NCI-H1417 (cell line): ENCODE data around the gene LUM.
A peak's percentile ranks its signal among the peaks of the same experiment; 100 is the strongest.

Source experiments
- DNase-seq, 3 experiments: peaks; one replicate each; lab custom pipeline; 2025; lab: John Stamatoyannopoulos, UW

LUM gene, protein sequence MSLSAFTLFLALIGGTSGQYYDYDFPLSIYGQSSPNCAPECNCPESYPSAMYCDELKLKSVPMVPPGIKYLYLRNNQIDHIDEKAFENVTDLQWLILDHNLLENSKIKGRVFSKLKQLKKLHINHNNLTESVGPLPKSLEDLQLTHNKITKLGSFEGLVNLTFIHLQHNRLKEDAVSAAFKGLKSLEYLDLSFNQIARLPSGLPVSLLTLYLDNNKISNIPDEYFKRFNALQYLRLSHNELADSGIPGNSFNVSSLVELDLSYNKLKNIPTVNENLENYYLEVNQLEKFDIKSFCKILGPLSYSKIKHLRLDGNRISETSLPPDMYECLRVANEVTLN

DNA sequence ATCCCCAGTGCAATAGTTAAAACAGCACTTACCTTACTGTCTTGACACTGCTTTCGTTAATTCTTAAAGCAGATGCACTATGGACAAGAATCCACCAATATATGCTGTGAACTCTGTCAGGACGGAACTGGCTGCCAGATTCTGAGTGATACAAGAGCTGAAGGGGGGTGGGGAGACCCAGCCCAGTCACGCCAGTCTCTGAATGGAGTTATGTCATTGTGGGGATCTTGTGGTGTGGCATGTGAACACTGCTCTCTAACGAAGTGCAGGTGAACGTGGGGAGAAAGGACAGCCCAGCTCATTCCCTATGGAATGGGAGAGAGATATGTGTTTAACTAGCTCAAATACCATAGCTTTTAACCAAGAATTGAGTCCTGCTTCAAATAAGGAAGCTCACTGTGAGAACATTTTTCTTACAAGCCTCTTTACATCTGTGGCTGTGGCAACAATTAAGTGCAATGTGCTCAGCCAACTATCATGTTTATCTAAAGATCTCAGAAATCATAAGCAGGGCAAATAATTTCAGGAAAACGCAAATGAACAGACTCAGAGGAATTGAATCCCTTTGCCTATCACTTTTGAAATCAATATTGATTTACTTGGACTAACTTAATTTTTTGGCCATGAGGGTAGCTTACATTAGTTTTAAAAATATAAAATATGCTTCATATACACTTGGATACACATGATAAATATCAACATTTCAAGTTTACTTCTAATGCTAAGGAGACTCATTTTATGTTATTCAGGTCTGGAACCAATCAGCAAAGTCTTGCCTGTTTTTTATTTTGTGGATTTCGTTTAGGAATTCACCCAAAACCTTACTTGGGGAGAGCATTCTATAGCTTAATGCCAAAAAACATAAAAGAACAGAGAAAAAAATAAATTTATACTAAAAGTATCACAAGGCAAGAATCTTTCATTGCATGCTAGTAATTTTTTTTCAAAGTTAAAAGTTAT lies at the start of gene LUM:
TSS of gene LUM (minus strand) at position 129 of the 960 bp plus-strand sequence. CDS start 2,515 bp downstream, outside the sequence.
- DNase-seq, result no peak

DNA sequence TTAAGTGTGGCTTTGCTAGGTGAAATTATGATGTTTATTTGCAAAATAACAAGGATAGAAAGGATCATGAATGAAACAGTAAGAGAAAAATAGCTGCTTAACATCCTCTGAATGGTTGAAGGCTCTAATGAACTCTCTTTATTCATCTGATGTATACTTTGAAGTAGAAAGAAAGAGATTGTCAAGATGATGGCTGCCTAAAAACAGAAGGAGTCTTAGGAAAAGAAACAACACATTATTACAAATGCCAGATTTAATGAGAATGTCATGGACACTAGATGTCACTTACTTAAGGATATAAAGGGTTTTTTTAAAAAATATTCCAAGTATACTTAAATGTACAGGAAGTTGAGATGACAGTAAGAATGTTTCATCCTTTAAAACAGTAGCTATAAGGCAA lies 49.7 kb upstream of the LUM start:
- DNase-seq, result no peak

DNA sequence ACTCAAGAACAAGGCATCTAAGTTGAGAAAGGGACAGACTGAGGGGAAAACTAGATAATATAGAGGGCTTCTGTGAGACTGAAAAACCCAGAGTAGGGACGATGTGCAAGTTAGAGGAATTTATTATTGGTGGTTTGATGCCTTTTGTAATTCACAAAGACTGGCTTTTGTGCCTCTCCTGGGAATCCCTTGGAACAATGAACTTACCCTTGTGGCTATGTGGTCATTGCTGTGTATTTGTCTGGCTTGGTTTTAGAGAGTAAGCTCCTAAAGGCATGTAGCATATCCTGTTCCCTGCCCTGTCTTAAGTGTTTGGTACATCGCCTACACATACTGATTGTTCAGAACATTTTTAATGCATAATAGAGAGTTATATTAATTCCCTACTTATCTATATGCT lies 44.7 kb upstream of the LUM start:
- DNase-seq, result no peak

DNA sequence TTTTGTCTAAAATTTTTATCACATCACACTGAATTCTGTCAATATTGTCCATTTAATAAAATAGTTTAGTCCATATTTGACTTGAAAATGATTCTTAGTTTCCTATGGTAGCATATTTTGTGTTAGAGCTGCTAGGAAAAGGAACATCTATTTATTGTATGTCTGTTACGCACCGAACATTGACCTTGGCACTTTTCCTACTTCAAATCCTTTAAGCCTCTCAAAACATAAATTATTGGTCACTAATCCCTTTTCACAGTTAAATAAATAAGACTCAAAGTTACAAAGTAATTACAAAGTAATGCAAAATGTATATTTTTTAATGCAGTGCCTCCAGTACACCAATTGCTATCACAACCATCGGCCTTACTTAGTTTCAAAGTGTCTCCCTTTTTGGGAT lies 42.8 kb upstream of the LUM start:
- no peak for DNase-seq

DNA sequence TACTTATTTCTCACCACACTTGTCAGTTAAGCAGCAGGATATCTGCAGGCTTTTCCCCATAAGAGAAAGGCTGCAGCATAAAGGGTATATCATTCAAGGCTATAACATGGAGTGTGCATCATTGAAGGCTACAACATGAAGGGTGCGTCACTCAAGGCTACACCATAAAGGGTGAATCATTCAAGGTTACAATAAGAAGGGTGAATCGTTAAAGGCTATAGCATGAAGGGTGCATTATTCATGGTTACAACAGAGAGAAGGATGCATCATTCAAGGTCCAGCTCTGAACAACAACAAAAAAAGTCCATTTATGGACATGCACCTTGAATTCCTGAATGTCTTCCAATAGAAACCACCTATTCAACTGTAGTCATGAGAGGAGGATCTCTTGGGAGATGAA lies 32.8 kb upstream of the LUM start:
- no peak for DNase-seq

DNA sequence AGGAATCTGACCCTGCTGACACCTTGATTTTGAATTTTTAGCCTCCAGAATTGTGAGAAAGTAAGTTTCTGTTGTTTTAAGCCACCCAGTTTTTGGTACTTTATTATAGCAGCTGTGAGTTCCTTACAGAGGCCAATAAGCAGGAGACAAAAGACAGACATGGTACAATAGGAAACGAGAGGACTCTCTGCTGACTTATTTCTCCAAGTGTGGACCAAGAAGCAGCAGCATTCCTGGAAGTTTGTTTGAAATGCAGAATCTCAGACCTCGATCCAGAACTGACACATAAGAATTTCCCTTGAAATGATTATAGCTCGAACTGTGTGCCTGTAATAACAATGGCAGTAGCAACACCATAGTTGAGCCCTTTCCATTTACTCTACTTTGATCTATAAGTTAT lies 31.9 kb upstream of the LUM start:
- DNase-seq, result no peak

DNA sequence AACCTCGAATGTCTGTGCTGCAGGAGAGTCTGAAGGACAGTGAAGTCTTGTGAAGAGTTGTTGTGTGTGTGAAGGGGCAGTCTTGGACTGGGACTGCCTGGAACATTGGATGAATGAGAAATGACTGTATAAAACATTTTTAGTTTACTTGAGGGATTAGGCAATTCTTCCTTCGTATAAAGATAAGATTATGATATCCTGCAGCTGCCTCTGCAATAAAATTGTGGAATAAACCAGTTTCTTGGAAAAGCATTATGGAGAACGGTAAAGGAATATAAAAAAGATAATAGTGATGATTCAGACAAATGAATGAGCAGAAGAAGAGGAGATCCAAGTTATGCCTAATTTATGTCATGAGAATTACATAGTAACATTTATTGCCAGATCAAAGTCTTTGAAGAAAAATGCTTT lies 30.9 kb upstream of the LUM start:
- no peak for DNase-seq

DNA sequence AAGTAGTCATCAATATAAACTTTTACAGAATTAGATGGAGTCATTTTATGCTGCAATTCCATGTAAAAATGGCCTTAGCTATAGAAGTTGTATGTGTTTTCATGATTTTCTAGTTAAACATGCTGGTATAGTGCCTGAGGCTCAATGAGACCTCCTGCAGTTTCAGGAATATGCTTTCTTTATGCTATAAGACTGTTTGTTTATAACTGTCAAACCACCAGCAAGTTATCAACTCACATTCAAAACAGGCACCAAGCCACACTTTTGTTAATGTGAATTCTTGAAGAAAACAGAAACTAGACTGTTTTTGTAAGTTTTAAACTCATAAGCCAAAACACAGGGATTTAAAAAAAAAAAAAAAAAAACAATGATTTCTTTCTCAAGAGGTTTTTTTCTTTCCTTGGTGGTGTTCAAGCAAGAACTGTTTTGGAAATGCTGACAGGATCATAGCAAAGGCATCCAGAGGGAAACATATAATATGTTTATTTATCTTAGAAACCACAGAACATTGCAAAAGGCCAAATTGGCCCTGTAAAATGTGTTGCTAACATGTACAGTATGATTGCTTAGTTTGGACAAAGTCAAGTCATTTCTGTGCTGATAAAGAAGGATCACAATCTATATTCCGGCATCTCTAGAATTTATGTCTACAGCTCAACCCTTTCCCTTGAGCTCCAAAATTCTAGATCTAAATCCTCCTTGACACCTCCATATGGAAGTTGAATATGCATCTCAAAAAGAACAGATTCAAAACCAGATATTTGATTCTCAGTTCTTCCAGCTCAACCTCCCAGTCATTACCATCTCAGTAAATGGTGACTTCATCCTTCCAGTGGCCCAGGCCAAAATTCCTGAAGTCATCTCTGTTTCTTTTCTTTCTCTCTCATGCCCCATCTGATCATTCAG lies 29.0 kb upstream of the LUM start:
- DNase-seq, result peak in 1 of 3 experiments; percentile 46

DNA sequence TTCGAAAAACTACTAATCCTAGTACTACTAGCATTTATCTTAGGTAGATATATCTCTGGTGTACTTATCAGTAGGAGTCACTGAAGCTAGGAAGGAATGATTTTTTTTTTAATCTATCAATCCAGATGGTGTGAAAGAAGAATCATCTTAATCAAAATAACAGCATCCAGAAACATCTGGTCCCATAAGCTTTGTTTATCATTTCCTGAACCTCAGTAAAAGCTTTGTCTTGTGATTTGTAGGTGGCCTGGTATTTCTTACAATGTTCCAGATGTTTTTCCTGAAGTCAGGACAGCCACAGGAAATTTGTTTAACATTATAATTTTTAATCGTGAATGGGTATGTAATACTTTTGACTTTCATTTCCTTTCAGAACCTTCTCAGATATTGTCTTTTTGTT lies 28.0 kb upstream of the LUM start:
- DNase-seq, result no peak

DNA sequence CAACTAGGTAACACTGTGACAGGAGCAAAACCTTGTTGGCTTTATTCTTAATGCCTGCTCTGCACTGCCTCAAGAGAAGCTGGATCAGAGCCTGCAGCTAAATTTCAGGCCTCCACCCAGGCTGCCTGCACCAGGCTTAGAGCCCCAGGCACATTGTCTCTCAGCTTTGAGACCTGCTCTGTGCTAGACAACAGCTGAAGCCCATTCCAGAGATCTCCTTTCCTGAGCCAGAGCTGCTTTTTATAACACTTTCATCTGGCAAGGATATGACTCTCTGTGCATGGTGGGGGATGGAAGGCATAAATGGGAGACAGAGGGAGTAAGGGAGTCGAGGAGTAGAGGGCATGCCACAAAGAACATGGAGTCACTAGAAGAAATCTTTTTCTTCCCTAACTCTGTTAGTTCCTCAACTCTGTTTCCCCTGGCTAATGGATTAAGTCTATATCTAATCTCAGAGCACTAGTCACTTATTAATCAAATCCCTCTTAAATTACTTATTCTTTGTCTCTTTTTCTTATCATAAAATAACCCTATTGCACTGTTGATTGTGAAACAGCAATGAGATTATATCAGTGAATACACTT lies 27.1 kb upstream of the LUM start:
- no peak for DNase-seq

DNA sequence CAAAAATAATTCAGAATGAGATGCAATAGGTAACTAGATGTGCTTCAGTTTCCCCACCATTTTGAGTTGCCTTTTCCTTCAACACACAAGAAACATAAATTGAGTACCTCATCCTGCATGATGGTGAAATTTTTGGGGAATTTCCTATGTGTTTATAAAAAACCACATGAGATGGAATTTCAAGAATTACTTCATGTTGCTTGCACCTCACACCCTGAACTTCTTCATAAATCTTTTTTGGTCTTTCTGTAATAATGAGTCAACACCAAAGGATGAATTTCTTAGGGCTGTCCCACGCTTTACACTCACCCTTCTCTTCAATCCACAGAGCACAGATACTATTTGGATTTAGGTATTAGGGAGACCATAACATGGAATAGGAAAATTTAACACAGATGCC lies 22.6 kb upstream of the LUM start:
- no peak for DNase-seq

DNA sequence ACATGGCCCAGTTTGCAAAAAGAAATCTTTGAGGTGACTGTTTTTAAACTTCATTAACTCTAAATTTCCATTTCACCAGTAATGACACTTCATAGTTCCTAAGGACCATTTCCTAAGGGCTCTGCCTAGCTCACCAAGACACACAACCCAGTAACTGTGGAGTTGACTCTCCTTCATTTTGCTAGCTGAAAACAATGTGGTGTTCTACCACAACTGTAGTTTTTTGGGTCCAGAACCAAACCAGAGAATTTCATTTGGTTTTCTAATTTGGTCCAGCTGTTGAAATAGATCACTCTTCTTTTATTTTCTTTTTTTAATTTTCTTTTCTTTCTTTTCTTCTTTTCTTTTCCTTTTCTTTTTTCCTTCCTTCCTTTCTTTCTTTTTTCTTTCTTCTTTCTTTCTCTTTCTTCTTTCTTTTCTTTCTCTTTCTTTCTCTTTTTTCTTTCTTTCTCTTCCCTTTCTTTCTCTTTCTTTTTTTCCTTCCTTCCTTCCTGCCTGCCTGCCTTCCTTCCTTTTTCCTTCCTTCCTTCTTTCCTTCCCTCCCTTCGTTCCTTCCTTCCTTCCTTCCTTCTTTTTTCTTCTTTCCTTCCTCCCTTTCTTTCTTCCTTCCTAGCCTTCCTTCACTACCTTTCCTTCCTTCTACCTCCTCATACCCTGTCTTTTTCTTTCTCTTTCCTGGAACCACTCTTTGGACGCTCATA lies 18.5 kb upstream of the LUM start:
- DNase-seq, result no peak

DNA sequence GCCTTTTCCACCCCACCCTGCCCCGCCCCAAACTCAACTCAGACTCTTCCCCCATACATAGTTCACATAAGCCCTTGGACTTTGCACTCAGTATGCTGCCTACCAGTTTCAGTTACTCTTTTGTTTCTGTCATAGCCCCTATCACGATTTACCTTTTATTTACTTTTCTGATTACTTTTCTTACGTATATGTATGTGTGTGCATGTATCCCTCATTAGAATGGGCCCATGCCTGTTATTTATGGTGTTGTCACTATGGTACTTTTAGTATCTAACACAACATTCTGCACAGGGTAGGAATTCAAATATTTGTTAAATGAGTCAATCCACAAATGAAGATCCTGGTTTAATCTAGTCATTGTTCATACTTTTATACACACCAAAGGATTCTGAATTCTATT lies 16.5 kb upstream of the LUM start:
- no peak for DNase-seq

DNA sequence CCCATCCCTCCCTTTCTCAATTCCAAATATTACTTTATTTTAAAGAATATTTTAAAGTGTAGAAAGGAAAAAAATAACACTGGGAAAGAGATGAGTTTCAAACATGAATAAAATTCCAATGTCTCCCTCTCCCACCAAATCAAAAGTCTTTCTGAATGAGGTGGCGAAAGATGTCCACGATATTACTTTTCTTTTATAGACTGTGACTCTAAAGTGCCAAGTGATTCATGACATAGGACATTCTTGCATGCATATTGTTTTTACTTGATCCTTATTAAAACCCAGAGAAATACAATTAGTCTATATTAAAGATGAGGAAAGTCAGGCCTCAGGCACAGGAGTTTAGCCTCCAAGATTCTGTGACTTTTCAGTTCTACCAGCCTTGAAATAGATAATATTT lies 16.0 kb upstream of the LUM start:
- DNase-seq, result no peak

DNA sequence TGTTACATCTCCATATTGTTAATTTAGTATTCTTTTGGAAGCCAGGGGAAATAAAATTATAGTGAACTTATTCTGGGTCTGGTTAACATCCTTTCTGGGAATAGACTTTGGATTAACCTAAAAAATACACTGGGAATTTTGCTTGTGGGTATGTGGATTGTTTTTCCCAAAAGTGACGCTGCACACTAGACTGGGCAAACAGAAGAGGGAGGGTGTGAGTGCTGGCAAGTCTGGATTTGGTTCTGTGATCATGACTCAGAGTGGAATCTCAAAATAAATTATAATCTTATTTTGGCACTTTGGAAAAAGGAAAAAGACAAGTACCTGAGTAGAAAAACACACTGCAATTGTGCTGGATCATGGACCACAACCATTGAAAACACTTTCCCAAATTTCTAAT lies 15.2 kb upstream of the LUM start:
- no peak for DNase-seq

DNA sequence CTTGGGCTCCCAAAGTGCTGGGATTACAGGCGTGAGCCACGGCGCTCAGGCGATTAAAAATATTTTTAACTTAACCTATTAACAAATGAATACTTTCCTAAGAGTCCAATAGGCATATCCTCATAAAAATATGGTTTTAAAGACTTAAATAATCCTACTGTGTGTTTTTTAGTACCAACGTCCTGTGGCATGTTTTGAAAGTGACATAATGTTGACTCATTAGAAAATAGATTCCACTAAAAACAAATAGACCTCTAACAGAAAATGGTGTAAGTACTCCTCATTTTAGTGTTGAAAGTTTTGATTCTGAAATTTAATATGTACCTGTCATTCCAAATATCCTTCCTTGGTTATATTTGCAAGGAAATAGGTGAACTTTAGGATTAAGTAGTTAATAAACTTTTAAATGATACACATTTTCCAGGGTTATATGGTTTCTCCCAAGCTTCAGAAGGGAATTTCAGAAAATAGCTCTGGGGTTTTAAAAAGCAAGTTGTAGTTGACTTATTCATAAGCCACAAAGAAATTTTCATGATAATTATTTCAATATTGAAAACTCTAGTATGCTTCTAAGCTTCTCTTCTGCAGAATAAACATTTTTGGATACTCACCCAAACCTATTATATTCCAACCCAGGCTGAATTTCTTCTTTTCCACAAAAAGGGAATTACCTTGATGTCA lies 12.1 kb upstream of the LUM start:
- DNase-seq, result no peak

DNA sequence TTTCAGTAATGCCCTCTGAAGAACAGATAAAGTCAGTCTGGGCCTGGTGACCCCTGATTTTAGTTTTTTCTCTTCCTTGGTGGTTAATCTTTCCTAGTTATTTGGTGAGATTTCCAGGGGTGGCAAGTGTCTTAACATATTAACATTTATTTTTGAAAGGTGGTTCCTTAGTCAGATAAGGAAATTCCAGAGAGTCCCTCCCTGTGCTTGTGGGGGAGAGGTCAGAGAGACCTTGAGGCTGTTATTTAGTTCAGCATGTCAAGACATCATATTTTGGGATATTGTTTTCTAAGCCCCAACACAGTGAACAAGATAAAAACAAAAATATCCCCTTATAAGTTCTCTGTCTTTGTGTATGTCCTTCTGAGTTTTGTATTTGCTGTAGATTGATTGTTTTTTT lies 9.5 kb upstream of the LUM start:
- DNase-seq, result no peak

DNA sequence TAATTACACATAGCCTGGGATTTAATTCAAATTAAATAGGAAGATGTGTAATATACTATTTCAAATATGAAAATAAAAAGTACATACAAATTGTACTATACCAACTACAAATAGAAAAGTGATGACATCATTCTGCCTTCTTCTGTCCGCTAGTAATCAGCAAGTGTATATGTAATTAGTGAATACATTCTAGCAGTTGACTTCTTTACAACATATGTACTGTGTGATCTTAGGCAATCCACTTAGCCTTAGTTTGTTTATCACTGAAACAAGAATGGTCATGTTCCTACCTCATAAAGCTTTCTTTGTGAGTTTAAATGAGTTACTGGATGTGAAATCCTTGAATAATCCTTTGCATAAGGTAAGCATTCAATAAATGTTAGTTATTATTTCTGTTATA lies 7.8 kb upstream of the LUM start:
- DNase-seq, result peak in 1 of 3 experiments; percentile 15

DNA sequence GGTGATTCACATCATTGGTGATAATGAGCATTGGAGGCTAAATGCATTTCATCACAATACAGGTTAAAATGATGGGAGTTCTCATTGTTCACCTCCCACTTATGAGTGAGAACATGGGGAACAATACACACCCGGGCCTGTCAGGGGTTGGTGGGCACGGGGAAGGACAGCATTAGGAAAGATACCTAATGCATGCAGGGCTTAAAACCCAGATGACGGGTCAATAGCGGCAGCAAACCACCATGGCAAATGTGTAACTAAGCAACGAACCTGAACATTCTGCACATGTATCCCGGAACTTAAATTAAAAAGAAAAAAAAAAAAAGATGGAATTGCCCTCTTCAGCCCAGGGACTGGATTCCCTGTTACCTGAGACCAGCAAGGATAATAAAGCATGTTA lies 2.3 kb upstream of the LUM start:
- no peak for DNase-seq

DNA sequence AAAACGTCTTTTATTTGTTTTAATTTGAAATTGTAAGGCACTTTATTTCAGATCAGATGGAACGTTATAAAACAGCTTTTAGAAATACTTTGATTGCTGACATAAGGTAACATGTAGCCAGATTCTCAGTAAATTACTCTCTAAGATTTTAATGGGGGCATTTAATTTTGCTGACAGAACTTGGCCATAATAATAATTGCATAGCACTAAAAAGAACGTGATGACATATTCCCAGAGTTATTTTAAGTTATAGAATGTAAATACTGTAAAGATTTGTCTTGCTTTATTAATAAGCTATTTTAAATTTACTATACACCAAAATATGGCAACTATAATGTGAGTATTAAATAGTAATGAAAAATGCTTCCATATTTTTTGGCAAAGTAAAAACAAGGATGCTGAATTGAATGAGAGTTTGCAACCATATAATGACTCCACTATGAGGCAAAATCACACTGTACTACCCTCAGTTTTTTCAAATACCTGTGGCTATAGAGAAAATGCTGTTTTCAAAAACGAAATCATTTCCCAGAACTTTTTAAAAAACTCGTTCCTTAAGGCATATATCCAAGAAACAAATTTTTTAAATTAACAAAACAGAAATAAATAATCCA lies 876 bp downstream of the LUM start:
- DNase-seq, result no peak
